Measurements from ENCODE around the gene TMEM187.

GRCh38 chrX:153948847-153949805, 23.4 kb upstream of the TMEM187 start:
- TF ChIP-seq CTCF (IDR thresholded peaks at IDR 0.05) (no peak), POLR2A (IDR thresholded peaks at IDR 0.05) (no peak)

All from heart left ventricle (tissue), 13 donors.